IPS-11a (cell line): ENCODE measurements around the gene PROSER3.
"Not testable (repeated sequence)": the region's sequence is repeated elsewhere in the genome, so short reads cannot be mapped to it uniquely, and the experiment has no call there.

Source experiments
- H3K4me3 ChIP-seq: one replicate; pipeline ENCODE4 v1.5.1; 2013; ENCODE audit warnings: low read depth, low read length, control low read depth

Gene PROSER3

GRCh38 chr19:35789978-35790944 is 32.3 kb downstream of the PROSER3 start:
- H3K4me3 ChIP-seq = no peak overlapping the region

GRCh38 chr19:35790981-35791813 is 33.2 kb downstream of the PROSER3 start:
- no peak overlapping the region for H3K4me3 ChIP-seq

- no peak overlapping the region for H3K4me3 ChIP-seq
Measured at GRCh38 chr19:35791814-35792279, 33.9 kb downstream of the PROSER3 start.

GRCh38 chr19:35792312-35792711 is 34.3 kb downstream of the PROSER3 start:
- H3K4me3 ChIP-seq = no peak overlapping the region

GRCh38 chr19:35792888-35793287 is 34.9 kb downstream of the PROSER3 start:
- no peak overlapping the region for H3K4me3 ChIP-seq

- H3K4me3 ChIP-seq = no peak overlapping the region
Measured at GRCh38 chr19:35793381-35794165, 35.6 kb downstream of the PROSER3 start.

- not testable (repeated sequence) for H3K4me3 ChIP-seq
Measured at GRCh38 chr19:35795564-35795963, 37.6 kb downstream of the PROSER3 start.

GRCh38 chr19:35796645-35797542 is 38.9 kb downstream of the PROSER3 start:
- H3K4me3 ChIP-seq = no peak overlapping the region

- peak overlapping the region; percentile 13 for H3K4me3 ChIP-seq
Measured at GRCh38 chr19:35797663-35798062, 39.7 kb downstream of the PROSER3 start.

- no peak overlapping the region for H3K4me3 ChIP-seq
Measured at GRCh38 chr19:35801828-35802227, 43.9 kb downstream of the PROSER3 start.

- H3K4me3 ChIP-seq = no peak overlapping the region
Measured at GRCh38 chr19:35805526-35806102, 47.6 kb downstream of the PROSER3 start.

- no peak overlapping the region for H3K4me3 ChIP-seq
Measured at GRCh38 chr19:35806597-35806996, 48.6 kb downstream of the PROSER3 start.

GRCh38 chr19:35807633-35808032 is 49.7 kb downstream of the PROSER3 start:
- no peak overlapping the region for H3K4me3 ChIP-seq

- no peak overlapping the region for H3K4me3 ChIP-seq
Measured at GRCh38 chr19:35811317-35812219, 53.6 kb downstream of the PROSER3 start.

- H3K4me3 ChIP-seq = no peak within 1 kb of the TSS
Measured at GRCh38 chr19:35812220-35813042, 54.5 kb downstream of the PROSER3 start, which contains the start of gene PRODH2. TSS of gene PRODH2 (minus strand) at chr19:35812845. CDS start at chr19:35812805, 40 bp downstream.

GRCh38 chr19:35813043-35813890 is 55.3 kb downstream of the PROSER3 start:
- no peak overlapping the region for H3K4me3 ChIP-seq
